Stomach (tissue), 9 donors: Measurements from ENCODE around the gene EDRF1. TPM values are rescaled to one million over a fixed set of nuclear protein-coding genes. Genes with fewer than 3 reads are reported as not detected.
"Not testable (repeated sequence)": the region's sequence is repeated elsewhere in the genome, so short reads cannot be mapped to it uniquely, and the experiment has no call there.

Experiments
- DNase-seq, 2 donors: peaks; one replicate each; pipeline versions ENCODE4 v3.0.0 to v3.0.0-alpha.2; 2013 to 2019
- H3K27ac ChIP-seq, 5 donors: fragments of 200-600 bp in 4 of 5; sonication (generic) in 4 of 5; one replicate each; pipeline ENCODE4 v1.5.1; 2013 to 2019; ENCODE audit warnings: mild to moderate bottlenecking in 1 of 5, moderate library complexity in 1 of 5
- H3K27me3 ChIP-seq, 3 donors: fragments of 200-600 bp; sonication (generic); one replicate each; pipeline ENCODE4 v1.5.1; 2017 to 2019; ENCODE audit warnings: mixed run types in 1 of 3
- H3K36me3 ChIP-seq, 4 donors: fragments of 200-600 bp; sonication (generic); 1 replicate in 3 of 4; 2 replicates in 1 of 4; pipeline ENCODE4 v1.5.1; 2016 to 2019
- H3K4me1 ChIP-seq, 4 donors: fragments of 200-600 bp; sonication (generic); one replicate each; pipeline ENCODE4 v1.5.1; 2016 to 2019
- H3K4me3 ChIP-seq, 4 donors: fragments of 200-600 bp; sonication (generic) in 3 of 4; one replicate each; pipeline ENCODE4 v1.5.1; 2016 to 2019; ENCODE audit warnings: mild to moderate bottlenecking in 1 of 4
- H3K9me3 ChIP-seq, 4 donors: fragments of 200-600 bp; sonication (generic); one replicate each; pipeline ENCODE4 v1.5.1; 2016 to 2019
- CTCF ChIP-seq, 7 experiments: fragments of 450-650 bp in 4 of 7; fragments of 200-600 bp in 3 of 7; sonication (generic) in 3 of 7; IDR thresholded peaks; one replicate each; pipeline ENCODE4 v1.5.1; 2016 to 2019; ENCODE audit warnings: antibody characterized with exemption in 7 of 7, control low read depth in 2 of 7, mild to moderate bottlenecking in 1 of 7
- EP300 ChIP-seq: sonication (generic); formaldehyde crosslinking; IDR thresholded peaks from one replicate; pipeline ENCODE4 v1.6.1; 2017; ENCODE audit warnings: antibody characterized with exemption
- POLR2A ChIP-seq, 4 donors: fragments of 450-650 bp; IDR thresholded peaks; one replicate each; pipeline ENCODE4 v1.6.1; 2016; ENCODE audit warnings: antibody characterized with exemption in 4 of 4, control low read depth in 2 of 4, mild to moderate bottlenecking in 1 of 4, moderate library complexity in 1 of 4
- POLR2AphosphoS5 ChIP-seq, 3 donors: sonication (generic); formaldehyde crosslinking; IDR thresholded peaks; one replicate each; pipeline ENCODE4 v1.6.1; 2016; ENCODE audit warnings: antibody characterized with exemption in 3 of 3
- WGBS, 5 donors: extraction: QIAGEN DNeasy Blood & Tissue Kit in 3 of 5; methylation state at CpG; one replicate each; pipeline versions ENCODE4 v1.1.5 to v1.1.7; 2013 to 2018; 5-methylcytosine and 5-hydroxymethylcytosine counted together
- intact Hi-C: fragments of 100-400 bp; cut with DNase I; formaldehyde crosslinking; loops from one replicate; pipeline ENCODE4 v1.15.1; 2023; ENCODE audit warnings: low total_unique reads
- polyA plus RNA-seq, 3 donors: library from polyadenylated mRNA; stranded (reverse); fragments of 200-250 nt; gene quantifications; one replicate each; pipeline ENCODE4 v1.2.3, GENCODE V29; 2013
- total RNA-seq, 5 donors: library from RNA; depleted of rRNA; stranded (reverse); fragments of >200 nt; gene quantifications; one replicate each; pipeline versions ENCODE4 v1.1.0 to v1.2.3, GENCODE V29; 2014 to 2016
- donor health status: healthy with polysubstance abuse.
- donor health status: Bipolar disorder and iron deficiency.
- donor health status: healthy.

Gene EDRF1
- total and polyA plus RNA-seq, 8 donors = 5.5 to 41.5 (median 15.5) TPM

GRCh38 chr10:125694883-125695282 is 24.6 kb upstream of the EDRF1 start:
- no peak overlapping the region for H3K27ac ChIP-seq
- H3K4me1 ChIP-seq = peaks cover 0 to 4% (median 0%) of the 10 kb centered on the region in 4 donors
- intact Hi-C loops = no loop called here
- H3K4me3 ChIP-seq = no peak overlapping the region
- DNase-seq = no peak
- 43 to 67% (median 56%) methylated on average over 1 of the region's 1 CpG for WGBS, 5 donors
- no peaks in the 10 kb centered on the region for H3K27me3 ChIP-seq
- TF ChIP-seq POLR2A (IDR thresholded peaks at IDR 0.05) (no peak), EP300 (no peak), CTCF (IDR thresholded peaks at IDR 0.05) (no peak), POLR2AphosphoS5 (IDR thresholded peaks at IDR 0.05) (no peak)
- no peaks in the 10 kb centered on the region for H3K36me3 ChIP-seq
- no peaks in the 10 kb centered on the region for H3K9me3 ChIP-seq

GRCh38 chr10:125696884-125697283 is 22.6 kb upstream of the EDRF1 start:
- H3K4me1 ChIP-seq, H3K27me3 ChIP-seq, H3K27ac ChIP-seq, H3K4me3 ChIP-seq, H3K36me3 ChIP-seq, intact Hi-C loops, DNase-seq, H3K9me3 ChIP-seq: not testable (repeated sequence)
- WGBS, 5 donors = 83 to 90% (median 86%) methylated on average over 6 of the region's 6 CpGs

- H3K4me1 ChIP-seq = no peaks in the 10 kb centered on the region
- no peaks in the 10 kb centered on the region for H3K27me3 ChIP-seq
- H3K9me3 ChIP-seq = no peaks in the 10 kb centered on the region
- no peaks in the 10 kb centered on the region for H3K36me3 ChIP-seq
- H3K4me3 ChIP-seq = no peak overlapping the region
- H3K27ac ChIP-seq = no peak overlapping the region
- no peak for DNase-seq
- WGBS, 5 donors = 76 to 87% (median 77%) methylated on average over 9 of the region's 9 CpGs
- no peak for TF ChIP-seq POLR2AphosphoS5 (IDR thresholded peaks at IDR 0.05)
- TF ChIP-seq POLR2A (IDR thresholded peaks at IDR 0.05) = no peak
- no peak for TF ChIP-seq CTCF (IDR thresholded peaks at IDR 0.05)
- no peak for TF ChIP-seq EP300
- intact Hi-C loops = no loop called here
Observed at GRCh38 chr10:125698481-125698998, 21.0 kb upstream of the EDRF1 start.

GRCh38 chr10:125699562-125700143 is 19.9 kb upstream of the EDRF1 start:
- no peaks in the 10 kb centered on the region for H3K9me3 ChIP-seq
- DNase-seq = no peak
- no peak overlapping the region for H3K27ac ChIP-seq
- no peaks in the 10 kb centered on the region for H3K27me3 ChIP-seq
- no peak overlapping the region for H3K4me3 ChIP-seq
- intact Hi-C loops = no loop called here
- TF ChIP-seq POLR2A (IDR thresholded peaks at IDR 0.05) (no peak), POLR2AphosphoS5 (IDR thresholded peaks at IDR 0.05) (no peak), EP300 (no peak), CTCF (IDR thresholded peaks at IDR 0.05) (no peak)
- no peaks in the 10 kb centered on the region for H3K4me1 ChIP-seq
- no peaks in the 10 kb centered on the region for H3K36me3 ChIP-seq
- 81 to 85% (median 84%) methylated on average over 6 of the region's 6 CpGs for WGBS, 5 donors

GRCh38 chr10:125700355-125700911 is 19.1 kb upstream of the EDRF1 start:
- H3K27ac ChIP-seq = no peak overlapping the region
- TF ChIP-seq POLR2A (IDR thresholded peaks at IDR 0.05) (no peak), POLR2AphosphoS5 (IDR thresholded peaks at IDR 0.05) (no peak), EP300 (no peak), CTCF (IDR thresholded peaks at IDR 0.05) (no peak)
- WGBS, 5 donors = 49 to 62% (median 58%) methylated on average over 3 of the region's 3 CpGs
- intact Hi-C loops = no loop called here
- no peaks in the 10 kb centered on the region for H3K9me3 ChIP-seq
- no peak overlapping the region for H3K4me3 ChIP-seq
- H3K4me1 ChIP-seq = no peaks in the 10 kb centered on the region
- no peaks in the 10 kb centered on the region for H3K27me3 ChIP-seq
- DNase-seq = peak in 1 of 2 donors; percentile 27
- H3K36me3 ChIP-seq = no peaks in the 10 kb centered on the region
